ENCODE results near the gene MERTK.

MERTK gene

DNA sequence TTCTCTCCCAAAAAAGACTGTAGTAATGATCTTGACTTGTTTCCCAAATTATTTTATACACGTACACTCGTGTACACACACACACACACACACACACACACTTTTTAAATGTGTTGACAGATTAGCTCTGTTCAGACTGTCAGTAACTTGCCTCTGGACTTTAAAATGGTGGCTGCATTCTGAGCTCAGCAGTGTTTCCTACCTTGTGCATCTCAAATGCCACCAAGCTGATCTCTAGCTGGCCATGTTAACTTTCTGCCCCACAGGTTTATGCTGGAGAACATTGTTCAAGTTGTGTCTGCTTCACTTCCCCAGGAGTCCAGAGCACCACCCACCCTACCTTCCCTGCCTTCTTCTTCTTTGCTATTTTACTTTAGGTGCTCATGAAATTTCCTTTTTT, 83.3 kb downstream of the MERTK start:
- DNase-seq = no peak

DNA sequence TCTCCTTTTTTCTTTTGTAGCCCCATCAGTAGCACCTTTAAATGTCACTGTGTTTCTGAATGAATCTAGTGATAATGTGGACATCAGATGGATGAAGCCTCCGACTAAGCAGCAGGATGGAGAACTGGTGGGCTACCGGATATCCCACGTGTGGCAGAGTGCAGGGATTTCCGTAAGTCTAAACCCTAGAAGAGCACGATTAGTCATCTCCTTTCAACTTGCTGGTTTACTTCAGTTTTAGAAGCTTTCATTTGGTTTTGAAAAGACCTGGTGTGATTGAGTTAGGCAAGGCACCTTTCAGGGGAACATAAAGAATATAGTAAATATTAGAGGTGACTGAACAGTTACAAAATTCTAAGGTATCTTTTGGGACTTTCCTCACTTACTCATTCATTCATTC, 84.4 kb downstream of the MERTK start:
- DNase-seq = peak; percentile 30

- no peak for DNase-seq
Measured at GRCh38 chr2:111983478-111984212, 85.2 kb downstream of the MERTK start.

DNA sequence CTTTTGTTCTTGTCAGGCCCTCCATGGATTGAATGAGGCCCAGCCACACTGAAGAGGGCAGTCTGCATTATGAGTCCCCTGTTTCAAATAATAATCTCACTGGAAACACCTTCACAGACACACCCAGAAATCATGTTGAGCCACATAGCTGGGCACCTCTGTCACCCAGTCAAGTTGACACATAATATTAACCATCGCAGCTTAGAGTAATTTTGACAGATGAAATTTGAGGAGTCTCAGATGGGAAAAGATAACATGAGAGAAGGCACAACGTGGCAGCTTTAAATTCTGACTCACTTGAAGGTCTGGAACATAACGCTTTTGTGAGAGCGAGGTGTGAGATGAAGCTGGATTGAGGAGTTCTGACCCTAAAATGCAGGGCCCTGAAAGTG, 85.8 kb downstream of the MERTK start:
- no peak for DNase-seq

GRCh38 chr2:111985514-111985913, 87.1 kb downstream of the MERTK start:
- no peak for DNase-seq

- DNase-seq = no peak
Measured at GRCh38 chr2:111986116-111986900, 87.9 kb downstream of the MERTK start.

DNA sequence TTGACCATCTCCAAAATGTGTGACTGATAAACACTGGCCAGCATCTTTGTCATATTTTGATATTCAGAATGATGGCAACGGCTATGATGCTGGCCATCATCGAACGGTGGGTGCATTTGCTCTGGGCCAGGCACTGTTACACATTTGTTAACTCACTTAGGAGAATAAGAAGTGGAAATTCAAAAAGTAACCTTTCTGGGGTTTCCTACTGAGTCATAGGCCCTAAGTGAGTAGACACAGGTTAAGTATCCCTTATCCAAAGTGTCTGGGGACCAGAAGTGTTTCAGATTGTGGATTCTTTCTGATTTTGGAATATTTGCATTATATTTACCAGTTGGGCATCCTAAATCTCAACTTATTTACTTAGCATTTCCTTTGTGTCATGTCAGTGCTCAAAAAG, 92.0 kb downstream of the MERTK start:
- DNase-seq = no peak

DNA sequence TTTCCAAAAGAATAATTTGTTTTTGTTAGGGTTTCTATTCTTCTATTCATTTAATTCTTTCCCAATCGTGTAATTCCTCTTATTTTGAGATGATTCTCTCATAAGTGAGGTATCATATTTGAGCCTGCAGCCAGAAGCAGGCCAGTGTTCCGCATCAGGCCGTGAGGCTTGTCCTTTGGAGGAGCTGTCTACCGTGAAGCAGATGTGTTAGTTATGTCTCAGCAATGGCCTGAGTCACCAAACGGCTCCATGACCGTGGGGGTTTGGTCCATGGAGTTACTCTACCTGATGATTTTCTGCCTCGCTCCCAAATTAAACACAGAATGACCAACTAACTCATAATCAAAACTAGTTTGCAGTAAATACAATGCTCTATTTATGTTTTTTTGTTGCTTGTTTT, 92.4 kb downstream of the MERTK start:
- no peak for DNase-seq

DNA sequence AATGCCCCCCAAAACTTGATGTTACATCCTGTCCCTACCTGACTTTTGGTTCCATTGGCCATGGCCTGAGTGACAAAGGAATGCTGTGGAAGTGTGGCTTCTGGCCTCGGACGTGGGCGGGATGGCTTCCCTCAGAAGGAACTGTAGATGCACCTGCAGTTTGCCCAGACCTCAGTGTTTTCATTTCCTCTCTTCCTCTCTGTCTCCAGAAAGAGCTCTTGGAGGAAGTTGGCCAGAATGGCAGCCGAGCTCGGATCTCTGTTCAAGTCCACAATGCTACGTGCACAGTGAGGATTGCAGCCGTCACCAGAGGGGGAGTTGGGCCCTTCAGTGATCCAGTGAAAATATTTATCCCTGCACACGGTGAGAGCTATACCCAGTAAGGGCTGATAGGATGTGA, 95.6 kb downstream of the MERTK start:
- DNase-seq = no peak

GRCh38 chr2:111995148-111995547, 96.7 kb downstream of the MERTK start:
- no peak for DNase-seq

DNA sequence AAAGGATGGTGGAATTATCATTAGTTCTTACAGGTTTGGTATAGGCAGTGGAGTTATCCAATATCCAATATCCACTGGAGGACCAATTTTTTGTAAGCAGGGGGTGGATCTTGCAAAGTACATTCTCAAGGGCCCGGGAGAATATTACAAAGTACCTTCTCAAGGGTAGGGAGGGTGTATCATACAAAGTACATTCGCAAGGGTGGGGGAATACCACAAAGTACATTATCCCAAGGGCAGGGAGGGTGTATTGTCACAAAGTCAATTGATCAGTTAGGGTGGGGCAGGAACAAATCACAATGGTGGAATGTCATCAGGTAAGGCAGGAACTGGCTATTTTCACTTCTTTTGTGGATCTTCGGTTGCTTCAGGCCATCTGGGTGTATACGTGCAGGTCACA, 101.4 kb downstream of the MERTK start:
- DNase-seq = no peak

- no peak for DNase-seq
Measured at GRCh38 chr2:112000399-112001135, 102.2 kb downstream of the MERTK start.

DNA sequence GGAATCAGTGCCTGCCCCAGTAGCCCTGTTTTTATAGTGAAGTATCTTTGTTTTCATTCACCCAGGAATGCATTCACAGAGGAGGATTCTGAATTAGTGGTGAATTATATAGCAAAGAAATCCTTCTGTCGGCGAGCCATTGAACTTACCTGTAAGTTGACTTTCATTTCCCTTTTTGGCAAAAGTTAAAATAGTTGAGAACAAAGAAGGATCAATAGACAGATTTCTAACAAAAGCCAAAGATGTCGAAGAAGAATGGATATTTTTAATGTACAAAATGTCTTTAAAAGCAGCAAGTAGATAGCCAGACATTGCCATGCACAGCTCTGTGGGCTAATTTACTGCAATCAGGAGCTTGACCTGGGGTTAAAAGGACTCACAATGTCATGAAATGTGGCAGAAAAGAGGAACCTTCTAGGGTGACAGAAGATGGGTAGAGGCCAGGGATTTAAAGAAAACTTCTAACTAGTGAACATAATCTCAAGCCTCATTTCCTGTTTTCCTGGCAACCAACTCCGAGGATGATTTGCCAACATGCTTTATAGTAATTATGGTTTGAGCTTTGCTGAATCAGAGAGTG, 102.8 kb downstream of the MERTK start:
- no peak for DNase-seq

DNA sequence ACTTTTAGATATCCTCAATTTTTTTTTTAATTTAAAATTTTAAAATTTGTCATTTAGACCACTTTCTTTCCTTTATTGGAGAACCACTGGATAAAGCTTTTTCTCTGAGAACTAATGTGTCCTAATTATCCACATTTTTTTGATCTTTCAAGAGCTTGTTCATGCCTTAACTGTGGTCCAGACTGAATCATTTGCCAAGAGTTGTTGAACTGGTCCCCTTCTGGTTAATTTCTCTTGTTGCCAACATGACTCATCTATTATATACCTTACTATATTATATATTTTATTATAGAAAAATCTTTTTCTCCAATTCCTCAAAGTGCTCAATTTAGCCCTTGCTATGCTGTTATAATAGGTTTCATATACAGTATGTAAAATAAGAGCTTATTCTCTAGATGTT, 103.5 kb downstream of the MERTK start:
- no peak for DNase-seq

- no peak for DNase-seq
Measured at GRCh38 chr2:112003576-112004252, 105.3 kb downstream of the MERTK start.

DNA sequence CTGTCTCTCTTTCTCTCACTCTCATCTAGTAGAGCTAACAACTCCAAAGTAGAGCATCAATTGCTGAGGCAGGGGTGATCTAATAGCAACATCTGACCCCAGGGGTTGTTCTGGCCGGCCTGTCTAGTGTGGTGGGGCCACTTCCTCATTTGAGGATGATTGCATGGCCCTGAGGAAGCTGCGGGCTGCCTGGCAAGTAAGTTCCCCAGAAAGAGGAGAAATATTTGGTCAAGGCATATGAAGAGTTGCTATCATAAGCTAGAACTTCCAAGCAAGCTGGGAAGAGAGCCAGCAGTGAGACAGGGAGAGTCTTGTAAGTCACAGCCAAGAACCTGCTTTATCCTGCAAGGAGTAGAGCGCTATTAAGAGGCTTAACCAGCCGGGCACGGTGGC, 105.8 kb downstream of the MERTK start:
- DNase-seq = no peak

DNA sequence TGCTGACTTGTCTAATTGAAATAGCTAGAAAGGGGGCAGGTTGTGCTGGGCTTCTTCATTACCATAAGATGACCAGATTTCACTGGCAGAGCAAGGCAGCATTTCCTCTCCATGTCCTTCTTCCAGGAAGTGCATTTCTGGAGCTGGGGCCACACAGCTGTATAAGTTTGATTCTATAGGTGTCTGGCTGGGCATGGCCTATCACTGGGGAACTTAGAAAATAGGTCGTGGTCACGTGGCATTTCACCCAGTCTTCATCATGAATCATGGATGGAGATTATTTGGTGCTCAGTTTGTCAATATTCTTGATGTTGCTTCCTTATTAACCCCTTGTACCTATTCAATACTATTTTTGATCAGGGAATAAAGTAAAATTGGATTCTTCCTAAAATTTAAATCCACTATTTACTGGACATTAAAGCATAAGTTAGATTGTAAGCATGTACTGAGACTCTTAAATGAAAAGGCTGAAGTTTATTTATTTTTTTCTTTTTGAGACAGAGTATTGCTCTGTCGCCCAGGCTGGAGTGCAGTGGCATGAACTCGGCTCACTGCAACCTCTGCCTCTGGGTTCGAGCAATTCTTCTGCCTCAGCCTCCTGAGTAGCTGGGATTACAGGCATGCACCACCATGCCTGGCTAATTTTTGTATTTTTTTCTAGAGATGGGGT, 107.1 kb downstream of the MERTK start:
- no peak for DNase-seq

GRCh38 chr2:112006076-112006410, 107.6 kb downstream of the MERTK start:
- DNase-seq = no peak

DNA sequence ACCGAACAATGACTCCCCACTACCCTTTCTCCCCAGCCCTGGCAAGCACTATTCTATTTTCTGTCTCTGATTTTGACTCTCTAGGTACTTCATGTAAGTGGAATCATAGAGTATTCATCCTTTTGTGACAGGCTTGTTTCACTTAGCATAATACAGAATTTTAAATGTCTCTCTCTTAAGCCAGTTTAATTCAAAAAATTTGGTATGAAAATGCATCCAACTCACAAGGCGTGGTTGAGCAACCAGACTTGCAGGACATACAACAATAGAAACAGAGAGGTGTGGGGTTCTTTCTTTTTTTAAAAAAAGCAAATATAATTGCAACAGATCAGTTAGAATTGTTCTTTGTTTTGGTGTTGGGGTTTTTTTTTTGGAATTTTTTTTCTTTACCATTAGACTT, 109.1 kb downstream of the MERTK start:
- no peak for DNase-seq

- no peak for DNase-seq
Measured at GRCh38 chr2:112008910-112009485, 110.6 kb downstream of the MERTK start.

DNA sequence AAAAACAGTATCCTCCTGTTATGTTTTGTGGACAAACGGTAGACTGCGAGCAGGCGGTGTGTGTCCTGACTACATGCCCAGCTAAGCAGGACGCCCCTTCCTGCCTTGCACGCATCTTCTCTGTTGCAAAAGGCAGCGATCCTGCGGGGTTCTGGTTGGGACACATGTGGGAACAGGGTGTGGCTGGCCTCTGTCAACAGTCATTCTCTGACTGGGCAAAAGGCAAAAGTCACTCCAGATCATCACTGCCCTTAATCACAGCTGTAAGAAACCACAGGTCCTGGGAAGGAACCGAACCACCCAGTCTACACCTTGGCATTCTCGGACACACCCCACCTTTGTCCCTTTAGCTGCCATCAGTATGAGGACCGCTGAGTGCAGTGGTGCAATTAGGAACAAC, 112.3 kb downstream of the MERTK start:
- no peak for DNase-seq

DNA sequence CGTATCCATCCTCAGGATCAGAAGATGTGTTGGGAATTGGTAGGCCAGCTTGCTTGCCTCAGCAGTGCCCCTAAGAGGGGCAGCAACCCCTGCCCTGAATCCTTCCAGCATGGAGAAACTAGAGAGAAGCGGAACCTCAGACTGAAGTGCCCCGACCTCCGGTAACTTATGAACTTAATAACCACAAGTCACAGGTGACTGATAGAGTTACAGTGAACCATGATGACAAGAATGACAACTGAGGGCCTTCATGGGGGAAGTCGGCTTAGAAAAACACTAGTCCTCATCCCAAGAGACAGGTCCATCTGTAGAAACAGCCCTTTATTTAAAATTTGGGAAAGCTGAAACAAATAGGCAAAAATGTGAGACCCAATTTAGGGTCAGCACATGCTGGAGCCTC, 114.1 kb downstream of the MERTK start:
- no peak for DNase-seq
